ENCODE measurements around the gene SPATA31C2. TPM values are rescaled to one million over a fixed set of nuclear protein-coding genes. Genes with fewer than 3 reads are reported as not detected.

The SPATA31C2 gene
- total RNA-seq, 4 donors from 2014 or later = not detected

Other genes starting within 250 kb of the SPATA31C2 start
- not detected for gene SPATA31C1, start 220.5 kb downstream of the SPATA31C2 start, total RNA-seq
- 1 to 10 TPM; 1.6 to 5.1 (median 2.7) TPM for gene CDK20, start 163.9 kb downstream of the SPATA31C2 start, total RNA-seq
- gene SPIN1, start 250.0 kb upstream of the SPATA31C2 start, total RNA-seq = 10 to 100 TPM; 23.5 to 56.5 (median 38.4) TPM

Measured in esophagus squamous epithelium (tissue), 4 donors.